Measurements from ENCODE around the gene FKTN. TPM values are rescaled to one million over a fixed set of nuclear protein-coding genes. Genes with fewer than 3 reads are reported as not detected.

Gene FKTN
- total RNA-seq, 2 donors from 2014 or later: 10.2 to 20.5 TPM

GRCh38 chr9:105621001-105621400 lies 63.1 kb downstream of the FKTN start:
- H3K27ac ChIP-seq: no peak overlapping the region
- H3K27me3 ChIP-seq (replicated peaks; ENCODE audit: insufficient read depth): no peaks in the 10 kb centered on the region
- DNase-seq (ENCODE audit: low spot score): no peak
- no peak for ATAC-seq (ENCODE audit: insufficient number of reproducible peaks, low FRiP score, low read depth)
- H3K4me3 ChIP-seq: no peak overlapping the region
- no peaks in the 10 kb centered on the region for H3K4me1 ChIP-seq (ENCODE audit: control insufficient read depth in 1 of 2, low read depth in 2 of 2)
- H3K9me3 ChIP-seq: no peaks in the 10 kb centered on the region
- H3K36me3 ChIP-seq: no peaks in the 10 kb centered on the region
- TF ChIP-seq CTCF (IDR thresholded peaks at IDR 0.05): no peak

GRCh38 chr9:105625088-105625487 lies 67.2 kb downstream of the FKTN start:
- H3K36me3 ChIP-seq: no peaks in the 10 kb centered on the region
- H3K9me3 ChIP-seq: no peaks in the 10 kb centered on the region
- H3K27ac ChIP-seq: no peak overlapping the region
- no peak for DNase-seq (ENCODE audit: low spot score)
- H3K4me1 ChIP-seq (ENCODE audit: control insufficient read depth in 1 of 2, low read depth in 2 of 2): no peaks in the 10 kb centered on the region
- H3K27me3 ChIP-seq (replicated peaks; ENCODE audit: insufficient read depth): no peaks in the 10 kb centered on the region
- no peak for TF ChIP-seq CTCF (IDR thresholded peaks at IDR 0.05)
- no peak overlapping the region for H3K4me3 ChIP-seq
- ATAC-seq (ENCODE audit: insufficient number of reproducible peaks, low FRiP score, low read depth): no peak

- Histone ChIP-seq H3K4me1 (ENCODE audit: control insufficient read depth in 1 of 2, low read depth in 2 of 2) (no peaks in the 10 kb centered on the region), H3K27ac (no peak overlapping the region), H3K36me3 (peaks cover 6% of the 10 kb centered on the region), H3K27me3 (replicated peaks; ENCODE audit: insufficient read depth) (no peaks in the 10 kb centered on the region), H3K4me3 (no peak overlapping the region), H3K9me3 (no peaks in the 10 kb centered on the region)
- no peak for ATAC-seq (ENCODE audit: insufficient number of reproducible peaks, low FRiP score, low read depth)
- no peak for DNase-seq (ENCODE audit: low spot score)
- TF ChIP-seq CTCF (IDR thresholded peaks at IDR 0.05): no peak
Measured at GRCh38 chr9:105632807-105633206, 74.9 kb downstream of the FKTN start.

- Histone ChIP-seq H3K4me3 (no peak overlapping the region), H3K9me3 (no peaks in the 10 kb centered on the region), H3K36me3 (peaks cover 6% of the 10 kb centered on the region), H3K4me1 (ENCODE audit: control insufficient read depth in 1 of 2, low read depth in 2 of 2) (no peaks in the 10 kb centered on the region), H3K27me3 (replicated peaks; ENCODE audit: insufficient read depth) (no peaks in the 10 kb centered on the region), H3K27ac (no peak overlapping the region)
- no peak for ATAC-seq (ENCODE audit: insufficient number of reproducible peaks, low FRiP score, low read depth)
- no peak for TF ChIP-seq CTCF (IDR thresholded peaks at IDR 0.05)
- no peak for DNase-seq (ENCODE audit: low spot score)
Measured at GRCh38 chr9:105633411-105633810, 75.5 kb downstream of the FKTN start.

- peaks cover 6% of the 10 kb centered on the region for H3K36me3 ChIP-seq
- DNase-seq (ENCODE audit: low spot score) (no peak), ATAC-seq (ENCODE audit: insufficient number of reproducible peaks, low FRiP score, low read depth) (no peak)
- no peak overlapping the region for H3K4me3 ChIP-seq
- TF ChIP-seq CTCF (IDR thresholded peaks at IDR 0.05): no peak
- H3K27me3 ChIP-seq (replicated peaks; ENCODE audit: insufficient read depth): no peaks in the 10 kb centered on the region
- no peak overlapping the region for H3K27ac ChIP-seq
- H3K4me1 ChIP-seq (ENCODE audit: control insufficient read depth in 1 of 2, low read depth in 2 of 2): no peaks in the 10 kb centered on the region
- H3K9me3 ChIP-seq: peaks cover 2% of the 10 kb centered on the region
Measured at GRCh38 chr9:105636331-105636730, 78.4 kb downstream of the FKTN start.
